Effector memory CD4-positive, alpha-beta T cell (primary cell): Measurements from ENCODE around the gene ADGRB3.

ENCODE experiments used
- DNase-seq, 3 donors: peaks; one replicate each; pipeline ENCODE4 v3.0.0-alpha.2; 2020
- H3K27ac ChIP-seq: 2 replicates; pipeline ENCODE4 v1.7.0; 2013; ENCODE audit warnings: mild to moderate bottlenecking, low read length, moderate library complexity; ENCODE audit not compliant: insufficient read depth, poor library complexity, severe bottlenecking
- H3K27me3 ChIP-seq: replicated peaks from 2 replicates; pipeline ENCODE4 v1.7.0; 2013; ENCODE audit warnings: mild to moderate bottlenecking, low read length; ENCODE audit not compliant: insufficient read depth, control insufficient read depth, poor library complexity, severe bottlenecking
- H3K36me3 ChIP-seq: 2 replicates; pipeline ENCODE4 v1.7.0; 2013; ENCODE audit warnings: mild to moderate bottlenecking, low read length, moderate library complexity; ENCODE audit not compliant: control insufficient read depth, insufficient read depth
- H3K4me1 ChIP-seq: 2 replicates; pipeline ENCODE4 v1.7.0; 2013; ENCODE audit warnings: low read length, mild to moderate bottlenecking; ENCODE audit not compliant: control insufficient read depth, insufficient read depth, poor library complexity, severe bottlenecking
- H3K4me3 ChIP-seq: 2 replicates; pipeline ENCODE4 v1.7.0; 2013; ENCODE audit warnings: low read length, low read depth, mild to moderate bottlenecking; ENCODE audit not compliant: insufficient read depth, poor library complexity, severe bottlenecking
- H3K9me3 ChIP-seq: 2 replicates; pipeline ENCODE4 v1.7.0; 2013; ENCODE audit warnings: mild to moderate bottlenecking, low read length, moderate library complexity; ENCODE audit not compliant: control insufficient read depth

ADGRB3 gene

DNA sequence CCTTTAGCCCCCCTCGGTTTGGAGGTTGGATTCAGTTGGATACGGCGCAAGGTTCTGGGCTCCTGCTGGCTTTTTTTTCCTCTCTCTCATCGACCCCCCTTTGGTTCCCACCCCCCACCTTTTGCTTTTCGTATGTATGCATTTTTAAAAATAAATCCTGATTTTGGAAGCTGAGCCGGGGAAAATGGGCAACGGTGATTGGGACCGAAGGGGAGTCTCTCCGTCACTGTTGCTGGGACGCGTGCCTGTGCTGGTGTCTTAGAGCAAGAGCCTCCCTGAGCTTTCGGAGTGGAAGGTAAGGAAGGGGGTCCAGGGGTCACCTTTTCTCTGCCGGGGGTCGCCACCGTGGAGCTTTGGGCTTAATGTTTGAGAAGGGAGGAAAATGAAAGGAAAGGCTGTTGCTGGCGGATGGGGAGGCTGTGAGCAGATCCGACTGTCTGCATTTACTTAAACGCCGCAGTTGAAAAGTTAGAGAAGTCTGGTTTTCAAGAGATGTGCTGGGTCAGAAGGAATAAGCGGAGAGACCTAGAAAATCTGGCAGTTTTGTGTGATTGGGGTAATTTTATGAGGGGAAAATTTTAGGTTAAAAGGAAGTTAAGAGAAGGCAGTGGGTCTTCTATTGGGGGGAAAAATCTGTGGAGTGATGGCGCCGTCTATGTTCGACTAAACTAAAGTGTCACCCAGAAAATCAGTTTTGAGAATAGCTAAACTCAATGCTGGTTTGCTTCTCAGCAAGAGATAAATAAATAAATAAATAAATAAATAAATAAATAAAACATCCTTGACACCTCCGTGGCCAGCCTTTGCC, 828 bp downstream of the ADGRB3 start:
- no peak overlapping the region for H3K27ac ChIP-seq
- H3K27me3 ChIP-seq: no peaks in the 10 kb centered on the region
- H3K4me3 ChIP-seq: peak overlapping the region; percentile 44
- no peaks in the 10 kb centered on the region for H3K4me1 ChIP-seq
- no peaks in the 10 kb centered on the region for H3K36me3 ChIP-seq
- no peaks in the 10 kb centered on the region for H3K9me3 ChIP-seq
- no peak for DNase-seq

DNA sequence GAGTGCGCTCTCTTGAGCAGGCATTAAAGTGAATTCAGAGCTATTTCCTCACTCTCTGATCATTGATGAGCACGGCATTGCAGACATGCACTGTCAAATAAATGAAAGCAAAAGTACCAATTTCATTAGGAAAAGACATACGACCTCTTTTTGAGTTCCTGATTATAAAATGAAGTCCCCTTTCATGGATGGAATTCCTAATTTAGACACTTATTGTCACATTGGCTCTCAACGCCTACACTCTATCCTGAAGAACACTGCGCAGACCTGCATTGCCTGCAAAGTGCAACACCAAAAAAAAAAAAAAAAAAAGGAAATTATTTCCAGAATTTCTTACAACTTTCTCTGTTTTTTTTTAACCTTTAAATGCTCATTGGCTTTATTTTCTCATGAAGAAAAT, 1.6 kb downstream of the ADGRB3 start:
- Histone ChIP-seq H3K4me1 (no peaks in the 10 kb centered on the region), H3K4me3 (no peak overlapping the region), H3K27ac (no peak overlapping the region), H3K9me3 (no peaks in the 10 kb centered on the region), H3K27me3 (no peaks in the 10 kb centered on the region), H3K36me3 (no peaks in the 10 kb centered on the region)
- no peak for DNase-seq

DNA sequence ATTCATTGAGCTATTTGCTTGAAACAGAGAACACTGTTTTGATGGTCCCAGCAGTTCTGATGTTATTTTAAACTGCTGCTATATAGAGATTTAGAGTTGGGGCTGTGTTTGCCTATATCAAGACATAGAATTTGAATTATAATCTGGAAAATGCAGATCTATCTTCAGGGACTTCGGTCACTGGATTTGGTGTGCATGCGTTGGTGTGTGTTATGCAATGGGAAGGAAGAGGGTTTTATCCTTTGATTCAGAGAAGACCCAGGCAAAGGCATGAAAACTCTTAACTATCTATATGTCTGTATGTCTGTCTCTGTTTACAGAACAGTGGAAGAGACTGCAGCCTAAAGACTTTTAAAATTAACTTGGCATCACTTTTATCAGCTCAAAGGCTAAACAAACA, 2.0 kb downstream of the ADGRB3 start:
- H3K9me3 ChIP-seq: no peaks in the 10 kb centered on the region
- DNase-seq: no peak
- H3K36me3 ChIP-seq: no peaks in the 10 kb centered on the region
- H3K4me3 ChIP-seq: no peak overlapping the region
- H3K27me3 ChIP-seq: no peaks in the 10 kb centered on the region
- no peaks in the 10 kb centered on the region for H3K4me1 ChIP-seq
- H3K27ac ChIP-seq: no peak overlapping the region

DNA sequence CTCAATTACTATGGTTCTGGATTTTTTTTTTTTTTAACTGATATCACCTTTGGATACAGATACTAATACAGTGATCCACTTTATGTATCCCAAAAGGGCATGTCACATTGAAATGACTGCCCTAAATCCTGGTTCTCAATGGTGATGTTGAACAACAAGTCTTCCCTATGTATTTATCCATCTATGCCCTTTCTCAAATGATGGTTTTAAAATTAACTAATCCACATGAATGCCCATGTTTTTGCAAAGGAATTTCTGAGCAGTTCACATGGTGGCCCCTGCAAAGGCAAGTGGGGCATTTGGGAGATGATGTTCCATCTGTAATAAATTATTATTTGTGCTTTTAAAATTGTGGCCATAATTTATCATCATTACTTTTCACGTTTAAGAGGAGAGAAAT, 2.7 kb downstream of the ADGRB3 start:
- H3K36me3 ChIP-seq: no peaks in the 10 kb centered on the region
- no peaks in the 10 kb centered on the region for H3K9me3 ChIP-seq
- no peaks in the 10 kb centered on the region for H3K4me1 ChIP-seq
- no peak for DNase-seq
- no peaks in the 10 kb centered on the region for H3K27me3 ChIP-seq
- no peak overlapping the region for H3K27ac ChIP-seq
- no peak overlapping the region for H3K4me3 ChIP-seq

DNA sequence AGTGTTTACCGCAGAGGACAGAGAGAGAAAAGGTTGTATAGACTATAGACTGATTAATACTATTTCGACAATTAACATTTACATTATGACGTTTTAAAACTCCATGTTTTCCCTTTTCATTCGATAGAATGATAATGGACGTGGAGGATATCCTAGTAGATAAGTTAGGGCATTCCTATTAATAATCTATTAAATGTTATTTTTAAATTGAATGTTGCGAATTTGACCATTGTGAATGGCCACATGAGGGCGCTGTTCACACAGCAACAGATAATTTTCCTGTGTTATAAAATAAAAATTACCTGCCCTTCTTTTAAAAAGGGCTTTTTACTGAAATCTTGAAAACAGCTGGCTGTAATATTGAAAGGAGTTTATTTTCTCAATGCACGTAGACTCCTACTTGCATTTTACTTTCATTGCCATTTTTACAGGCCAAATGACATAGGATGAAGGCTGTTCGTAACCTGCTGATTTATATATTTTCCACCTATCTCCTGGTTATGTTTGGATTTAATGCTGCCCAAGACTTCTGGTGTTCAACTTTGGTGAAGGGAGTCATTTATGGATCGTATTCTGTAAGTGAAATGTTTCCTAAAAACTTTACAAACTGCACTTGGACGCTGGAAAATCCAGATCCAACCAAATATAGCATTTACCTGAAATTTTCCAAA, 3.3 kb downstream of the ADGRB3 start:
- Histone ChIP-seq H3K4me3 (no peak overlapping the region), H3K27me3 (no peaks in the 10 kb centered on the region), H3K36me3 (no peaks in the 10 kb centered on the region), H3K27ac (no peak overlapping the region), H3K9me3 (no peaks in the 10 kb centered on the region), H3K4me1 (no peaks in the 10 kb centered on the region)
- no peak for DNase-seq

DNA sequence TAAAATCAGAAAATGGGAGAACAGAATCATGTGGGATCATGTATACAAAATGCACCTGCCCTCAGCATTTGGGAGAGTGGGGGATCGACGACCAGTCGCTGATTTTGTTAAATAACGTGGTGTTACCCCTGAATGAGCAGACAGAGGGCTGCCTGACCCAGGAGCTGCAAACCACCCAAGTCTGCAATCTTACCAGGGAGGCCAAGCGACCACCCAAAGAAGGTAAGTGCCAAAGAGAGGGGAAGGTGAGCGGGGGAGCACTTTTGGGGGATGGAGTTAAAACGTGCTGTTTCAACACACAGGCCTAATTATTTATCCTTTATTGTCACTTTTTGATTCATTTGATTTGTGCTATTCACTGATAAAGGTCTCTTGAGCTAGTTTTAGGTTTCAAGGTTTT, 4.1 kb downstream of the ADGRB3 start:
- H3K27ac ChIP-seq: no peak overlapping the region
- H3K36me3 ChIP-seq: no peaks in the 10 kb centered on the region
- no peaks in the 10 kb centered on the region for H3K27me3 ChIP-seq
- DNase-seq: no peak
- no peak overlapping the region for H3K4me3 ChIP-seq
- no peaks in the 10 kb centered on the region for H3K4me1 ChIP-seq
- no peaks in the 10 kb centered on the region for H3K9me3 ChIP-seq

DNA sequence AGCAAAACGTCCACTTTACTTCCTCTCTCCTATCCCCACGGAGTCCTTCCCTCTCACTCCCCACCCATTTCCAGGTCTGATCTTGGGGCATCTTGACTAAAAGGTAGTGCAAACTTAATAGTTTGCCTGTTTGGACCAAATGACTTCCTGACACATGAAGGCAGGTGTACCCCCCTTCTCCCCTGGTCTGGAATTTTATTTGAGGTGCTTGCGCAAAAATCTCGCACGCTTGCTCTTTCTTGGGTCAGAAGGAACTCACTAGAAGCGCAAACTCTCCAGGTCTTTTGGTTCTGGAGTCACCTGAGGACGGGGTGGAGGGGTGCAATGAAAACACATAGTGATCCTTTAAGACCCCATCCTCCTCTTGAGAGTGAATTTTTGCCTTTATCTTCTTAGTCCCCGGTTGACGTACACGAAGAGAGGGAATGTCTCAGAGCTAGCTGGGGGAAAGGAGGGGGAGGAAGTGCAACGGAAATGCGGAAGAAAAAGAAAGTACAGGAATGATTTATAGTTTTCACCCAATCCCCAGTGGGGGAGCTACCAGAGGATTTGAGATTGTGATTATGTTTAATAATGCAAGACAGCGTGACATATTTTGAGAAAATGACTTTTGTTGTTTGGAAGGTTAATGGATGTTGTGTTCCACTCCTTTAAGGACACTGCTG, 4.9 kb downstream of the ADGRB3 start:
- Histone ChIP-seq H3K9me3 (no peaks in the 10 kb centered on the region), H3K27me3 (no peaks in the 10 kb centered on the region), H3K4me1 (no peaks in the 10 kb centered on the region), H3K4me3 (no peak overlapping the region), H3K36me3 (no peaks in the 10 kb centered on the region), H3K27ac (no peak overlapping the region)
- no peak for DNase-seq

DNA sequence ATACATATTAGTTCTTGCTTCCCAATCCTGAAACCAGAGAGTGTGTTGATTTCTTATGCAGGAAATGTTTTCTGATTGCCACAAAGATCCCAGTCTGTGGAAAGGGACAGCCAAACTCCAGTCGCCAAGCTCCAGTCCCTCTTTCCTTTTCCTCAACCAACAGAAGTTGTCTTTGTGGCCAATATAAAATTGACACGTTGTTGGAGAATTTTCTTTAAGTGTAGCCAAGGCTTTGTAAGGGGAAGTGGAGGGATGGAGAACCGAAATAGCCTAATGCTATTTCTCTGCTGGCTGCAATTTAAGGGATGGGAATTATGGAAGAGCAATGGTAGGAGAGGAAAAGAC, 5.4 kb downstream of the ADGRB3 start:
- H3K4me1 ChIP-seq: no peaks in the 10 kb centered on the region
- H3K27ac ChIP-seq: no peak overlapping the region
- H3K36me3 ChIP-seq: no peaks in the 10 kb centered on the region
- H3K9me3 ChIP-seq: no peaks in the 10 kb centered on the region
- H3K27me3 ChIP-seq: no peaks in the 10 kb centered on the region
- no peak for DNase-seq
- no peak overlapping the region for H3K4me3 ChIP-seq

DNA sequence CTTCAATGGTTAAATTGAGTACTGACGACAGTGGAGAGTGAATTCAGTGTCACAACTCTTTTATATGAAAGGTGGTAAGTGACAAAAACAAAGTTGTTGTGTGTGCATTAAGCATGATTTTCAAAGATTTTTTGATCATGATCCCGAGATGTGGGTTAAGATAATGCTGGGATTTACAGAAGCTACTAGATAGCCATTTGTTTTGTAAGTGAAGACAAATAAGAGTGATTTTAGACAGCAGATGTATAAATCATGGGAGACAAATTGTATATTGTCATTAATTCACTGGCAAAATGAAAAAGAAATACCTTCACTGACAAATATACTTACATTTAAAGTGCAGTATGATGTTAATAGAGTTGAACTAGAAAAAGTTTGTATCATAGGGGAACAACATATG, 6.1 kb downstream of the ADGRB3 start:
- no peak for DNase-seq
- H3K9me3 ChIP-seq: no peaks in the 10 kb centered on the region
- no peaks in the 10 kb centered on the region for H3K4me1 ChIP-seq
- no peaks in the 10 kb centered on the region for H3K27me3 ChIP-seq
- no peak overlapping the region for H3K27ac ChIP-seq
- H3K36me3 ChIP-seq: no peaks in the 10 kb centered on the region
- H3K4me3 ChIP-seq: no peak overlapping the region

DNA sequence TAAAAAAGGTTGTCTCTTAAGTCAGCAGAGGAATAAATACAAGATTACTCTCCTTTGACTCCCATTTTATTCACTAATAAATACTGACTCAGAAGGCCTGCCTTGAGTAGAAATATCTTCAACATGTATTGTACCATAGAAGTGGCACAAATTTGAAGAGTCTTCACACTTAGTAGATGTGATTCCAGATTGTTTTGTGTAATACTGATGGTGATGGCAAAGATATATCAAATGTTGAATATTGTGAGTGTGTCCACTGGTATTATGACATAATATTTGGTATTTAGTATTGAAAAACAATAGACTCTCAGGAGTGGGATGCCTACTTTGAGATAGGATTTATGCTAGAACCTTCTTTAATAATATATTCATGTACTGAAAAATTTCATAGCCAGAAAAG, 7.0 kb downstream of the ADGRB3 start:
- Histone ChIP-seq H3K27me3 (no peaks in the 10 kb centered on the region), H3K4me1 (no peaks in the 10 kb centered on the region), H3K27ac (no peak overlapping the region), H3K9me3 (no peaks in the 10 kb centered on the region), H3K4me3 (no peak overlapping the region), H3K36me3 (no peaks in the 10 kb centered on the region)
- no peak for DNase-seq
